Right lobe of liver (tissue), 6 donors: ENCODE results near the gene GOLGB1. TPM values are rescaled to one million over a fixed set of nuclear protein-coding genes. Genes with fewer than 3 reads are reported as not detected.
A peak's percentile ranks its signal among the peaks of the same experiment; 100 is the strongest.

ENCODE experiments used
- ATAC-seq, 4 donors: fragments of 200-7000 bp; cut with Tn5 transposase; one replicate each; pipeline ENCODE4 v1.9.1; 2020; ENCODE audit warnings: mild to moderate bottlenecking in 4 of 4, moderate library complexity in 4 of 4
- DNase-seq, 3 donors: peaks; one replicate each; pipeline ENCODE4 v3.0.0-alpha.2; 2020
- H3K27ac ChIP-seq, 3 donors: fragments of 200-600 bp; one replicate each; pipeline ENCODE4 v1.8.0; 2022
- H3K27me3 ChIP-seq, 2 donors: fragments of 200-600 bp; one replicate each; pipeline ENCODE4 v1.8.0; 2022
- H3K36me3 ChIP-seq, 4 donors: fragments of 200-600 bp; sonication (generic) in 1 of 4; one replicate each; pipeline versions ENCODE4 v1.5.1 to v1.8.0; 2017 to 2022; ENCODE audit warnings: control low read depth in 1 of 4
- H3K4me1 ChIP-seq, 4 donors: fragments of 200-600 bp; sonication (generic) in 1 of 4; one replicate each; pipeline versions ENCODE4 v1.5.1 to v1.8.0; 2017 to 2022; ENCODE audit warnings: control low read depth in 1 of 4
- H3K4me3 ChIP-seq, 3 donors: fragments of 200-600 bp; one replicate each; pipeline ENCODE4 v1.8.0; 2022
- H3K9me3 ChIP-seq, 4 donors: fragments of 200-600 bp; sonication (generic) in 1 of 4; one replicate each; pipeline versions ENCODE4 v1.5.1 to v1.8.0; 2017 to 2022; ENCODE audit warnings: control low read depth in 1 of 4
- CTCF ChIP-seq, 4 donors: fragments of 200-600 bp in 3 of 4; fragments of 450-650 bp in 1 of 4; IDR thresholded peaks; one replicate each; pipeline versions ENCODE4 v1.5.1 to v1.8.0; 2016 to 2022; ENCODE audit warnings: antibody characterized with exemption in 4 of 4, mild to moderate bottlenecking in 2 of 4
- POLR2A ChIP-seq: fragments of 450-650 bp; IDR thresholded peaks from one replicate; pipeline ENCODE4 v1.6.1; 2017; ENCODE audit warnings: antibody characterized with exemption, mild to moderate bottlenecking
- WGBS: methylation state at CpG from one replicate; pipeline ENCODE4 v1.1.6; 2018; ENCODE audit warnings: low coverage, low lambda C conversion rate; ENCODE audit not compliant: insufficient coverage; ENCODE audit errors: missing lambda C conversion rate; 5-methylcytosine and 5-hydroxymethylcytosine counted together
- intact Hi-C, 2 donors: fragments of 100-400 bp; cut with DNase I; formaldehyde crosslinking; loops; one replicate each; pipeline versions ENCODE4 v1.11.2 to v1.14.1; 2022
- total RNA-seq, 6 experiments: library from RNA; depleted of rRNA in 2 of 6; stranded (reverse); fragments of >200 nt in 2 of 6; fragmentation: NEBNext Ultra II Directional in 3 of 6; extraction: Animal tissue kit (Norgen Biotek cat#: 25700) in 3 of 6; gene quantifications; one replicate each; pipeline versions ENCODE4 v1.1.0 to v1.2.4, GENCODE V29; 2016 to 2023
- donor health status: DM: no; HTN: yes; CAD: no.
- donor health status: DM: no; HTN: no; CAD: no.
- donor health status: DM: no; HTN: no; CAD: no.
- donor health status: DM: no; HTN: yes; CAD: no.
- donor health status: DM: no; HTN: yes; CAD: no.

Gene GOLGB1
- total RNA-seq, 6 experiments from 2014 or later = 26.8 to 31.7 (median 29.5) TPM

DNA sequence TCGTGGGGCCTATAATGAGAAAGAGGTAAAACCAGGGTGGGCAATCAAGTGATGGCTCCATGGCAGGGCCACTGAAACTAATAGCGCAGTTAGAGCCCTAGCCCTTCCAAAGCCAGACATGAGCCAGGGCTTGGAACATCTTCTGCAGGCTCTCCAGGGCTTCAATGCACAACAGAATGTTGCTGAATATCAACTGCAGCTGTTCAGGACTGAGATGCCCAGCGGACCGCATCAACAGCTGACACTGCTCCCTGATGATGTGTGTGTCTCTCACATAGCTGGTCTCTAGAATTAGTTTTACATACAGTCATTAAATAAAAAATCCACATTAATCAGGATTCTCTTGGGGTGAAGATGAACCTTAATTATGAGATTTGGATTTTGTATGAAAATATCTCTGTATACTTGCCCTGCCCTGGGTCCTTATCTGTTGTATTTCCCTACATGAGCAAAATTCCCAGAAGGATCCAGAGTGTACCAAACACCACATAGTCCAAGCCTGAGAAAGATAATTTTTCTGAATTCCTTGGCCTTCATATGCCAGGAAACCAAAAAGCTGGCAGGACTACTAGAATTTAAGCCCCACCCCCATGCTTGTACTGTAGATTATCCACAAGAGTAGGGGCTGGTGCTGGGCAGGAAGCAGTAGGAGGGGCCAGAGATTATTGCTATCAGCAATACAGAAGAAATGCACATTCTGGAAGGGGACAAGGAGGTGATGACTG, 7.7 kb upstream of the GOLGB1 start:
- DNase-seq = no peak
- H3K4me3 ChIP-seq = no peak overlapping the region
- no peaks in the 10 kb centered on the region for H3K36me3 ChIP-seq
- intact Hi-C loops = no loop called here
- TF ChIP-seq POLR2A (no peak), CTCF (IDR thresholded peaks at IDR 0.05) (no peak)
- H3K9me3 ChIP-seq = no peaks in the 10 kb centered on the region
- 50% methylated on average over 2 of the region's 4 CpGs for WGBS
- peak overlapping the region in 1 of 3 donors; percentile 15 for H3K27ac ChIP-seq
- H3K27me3 ChIP-seq = no peaks in the 10 kb centered on the region
- no peaks in the 10 kb centered on the region for H3K4me1 ChIP-seq
- ATAC-seq = peak; percentile 68 to 87 (median 80)

- intact Hi-C loops = no loop called here
- Histone ChIP-seq H3K4me1 (peaks cover 0 to 14% (median 3%) of the 10 kb centered on the region in 4 donors), H3K27me3 (no peaks in the 10 kb centered on the region)
These were observed 3.2 kb upstream of the GOLGB1 start for GRCh38 chr3:121752772-121753171.

GRCh38 chr3:121752261-121752660, 2.7 kb upstream of the GOLGB1 start:
- H3K4me3 ChIP-seq = no peak overlapping the region
- H3K27ac ChIP-seq = no peak overlapping the region
- no peak for ATAC-seq
- H3K36me3 ChIP-seq = no peaks in the 10 kb centered on the region
- no peak for DNase-seq
- WGBS = 76% methylated on average over 1 of the region's 1 CpG
- intact Hi-C loops = no loop called here
- no peak for TF ChIP-seq POLR2A
- H3K4me1 ChIP-seq = peaks cover 0 to 19% (median 7%) of the 10 kb centered on the region in 4 donors
- no peaks in the 10 kb centered on the region for H3K27me3 ChIP-seq
- H3K9me3 ChIP-seq = no peaks in the 10 kb centered on the region

More at GRCh38 chr3:121752772-121753171, 3.2 kb upstream of the GOLGB1 start:
- TF ChIP-seq CTCF (IDR thresholded peaks at IDR 0.05) (no peak), POLR2A (no peak)
- no peaks in the 10 kb centered on the region for H3K36me3 ChIP-seq
- no peak overlapping the region for H3K4me3 ChIP-seq
- WGBS = 21% methylated on average over 1 of the region's 1 CpG
- ATAC-seq (no peak), DNase-seq (no peak)
- no peaks in the 10 kb centered on the region for H3K9me3 ChIP-seq
- H3K27ac ChIP-seq = no peak overlapping the region

DNA sequence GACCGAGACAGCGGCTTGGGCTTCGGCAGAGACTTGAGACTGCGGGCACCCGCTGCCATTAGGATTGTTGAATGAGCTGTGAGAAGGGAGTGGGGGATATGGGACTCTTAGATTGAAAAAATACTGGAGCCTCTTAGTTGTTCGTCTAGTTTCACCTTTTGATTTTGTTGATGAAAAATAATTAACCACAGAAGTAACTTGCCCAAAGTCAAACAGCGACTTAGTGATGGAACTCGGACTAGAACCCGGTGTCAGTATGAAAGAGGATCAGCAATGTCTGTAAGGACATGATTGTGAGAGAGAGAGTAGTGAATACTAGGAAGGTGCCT, 510 bp upstream of the GOLGB1 start:
- Histone ChIP-seq H3K36me3 (no peaks in the 10 kb centered on the region), H3K9me3 (no peaks in the 10 kb centered on the region), H3K4me1 (peaks cover 0 to 27% (median 7%) of the 10 kb centered on the region in 4 donors), H3K27me3 (no peaks in the 10 kb centered on the region), H3K4me3 (peak overlapping the region; percentile 58 to 96 (median 82)), H3K27ac (peak overlapping the region; percentile 7 to 65 (median 52))
- 0% methylated on average over 7 of the region's 9 CpGs for WGBS
- DNase-seq (no peak), ATAC-seq (no peak)
- TF ChIP-seq CTCF (IDR thresholded peaks at IDR 0.05) = no peak
- TF ChIP-seq POLR2A = no peak
- intact Hi-C loops = no loop called here

DNA sequence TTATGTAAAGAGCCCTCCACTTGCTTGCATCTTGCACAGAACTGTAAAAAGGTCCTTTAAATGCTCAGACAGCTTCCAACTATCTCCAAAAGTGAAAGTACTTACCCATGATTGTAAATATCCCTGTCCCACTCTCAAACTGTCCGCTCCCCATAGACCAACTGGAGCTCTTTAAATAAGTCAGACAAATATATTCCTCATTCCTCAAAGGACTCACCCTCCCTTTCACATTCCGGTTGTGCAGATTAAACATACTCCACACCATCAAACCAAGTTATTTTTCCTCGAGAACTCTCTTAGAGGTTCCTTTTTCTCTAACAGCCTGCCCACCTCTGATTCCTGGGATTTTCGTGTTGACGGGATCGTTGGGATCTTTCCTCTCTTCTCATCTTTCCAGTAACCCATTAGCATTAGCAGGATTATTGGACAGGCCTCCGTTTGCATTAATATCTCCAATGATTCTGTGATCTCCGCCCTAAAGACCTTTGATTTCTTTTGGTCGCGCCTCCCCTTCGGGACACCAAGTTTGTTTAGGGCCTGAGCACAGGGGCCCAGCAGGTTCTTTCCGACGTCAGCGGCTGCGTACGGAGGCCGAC, 763 bp downstream of the GOLGB1 start:
- ATAC-seq (peak; percentile 70 to 78 (median 77)), DNase-seq (peak; percentile 76 to 88 (median 87))
- intact Hi-C loops = no loop called here
- no peaks in the 10 kb centered on the region for H3K27me3 ChIP-seq
- no peak for TF ChIP-seq CTCF (IDR thresholded peaks at IDR 0.05)
- TF ChIP-seq POLR2A = no peak
- H3K4me1 ChIP-seq = peaks cover 0 to 27% (median 7%) of the 10 kb centered on the region in 4 donors
- under 1% methylated on average over 17 of the region's 17 CpGs for WGBS
- peak overlapping the region; percentile 72 to 96 (median 82) for H3K4me3 ChIP-seq
- no peaks in the 10 kb centered on the region for H3K9me3 ChIP-seq
- H3K36me3 ChIP-seq = no peaks in the 10 kb centered on the region
- H3K27ac ChIP-seq = peak overlapping the region; percentile 86 to 97 (median 96)
